Liver (tissue), 3 donors: ENCODE results near the gene SRP9.

ENCODE experiments used
- CTCF ChIP-seq: fragments of 150-350 bp; IDR thresholded peaks from 2 replicates; pipeline ENCODE4 v1.5.1; 2017; ENCODE audit warnings: improper control_type of control experiment, low read depth, low read length; ENCODE audit not compliant: missing input control
- FOXA1 ChIP-seq: IDR thresholded peaks from 2 replicates; pipeline ENCODE4 v1.6.1; 2016; ENCODE audit warnings: antibody characterized with exemption
- GABPA ChIP-seq, 2 donors: IDR thresholded peaks in 1 of 2; conservative IDR thresholded peaks in 1 of 2; 2 replicates each; pipeline ENCODE4 v1.6.1; 2016; ENCODE audit warnings: antibody characterized with exemption in 2 of 2, mild to moderate bottlenecking in 1 of 2, moderate library complexity in 1 of 2
- MAX ChIP-seq: IDR thresholded peaks from 2 replicates; pipeline ENCODE4 v1.6.1; 2016; ENCODE audit warnings: antibody characterized with exemption
- RAD21 ChIP-seq, 2 donors: IDR thresholded peaks; 2 replicates each; pipeline ENCODE4 v1.6.1; 2016; ENCODE audit warnings: antibody characterized with exemption in 2 of 2, mild to moderate bottlenecking in 2 of 2
- REST ChIP-seq: IDR thresholded peaks from 2 replicates; pipeline ENCODE4 v1.6.1; 2016; ENCODE audit warnings: antibody characterized with exemption, mild to moderate bottlenecking
- RXRA ChIP-seq, 2 donors: IDR thresholded peaks; 2 replicates each; pipeline ENCODE4 v1.6.1; 2017 to 2018; ENCODE audit warnings: antibody characterized with exemption in 2 of 2, mild to moderate bottlenecking in 1 of 2
- TAF1 ChIP-seq: conservative IDR thresholded peaks from 2 replicates; pipeline ENCODE4 v1.6.1; 2016; ENCODE audit warnings: antibody characterized with exemption, mild to moderate bottlenecking
- YY1 ChIP-seq: IDR thresholded peaks from 2 replicates; pipeline ENCODE4 v1.6.1; 2016; ENCODE audit warnings: antibody characterized with exemption, mild to moderate bottlenecking
- ZBTB33 ChIP-seq: IDR thresholded peaks from 2 replicates; pipeline ENCODE4 v1.6.1; 2016; ENCODE audit warnings: antibody characterized with exemption
- donor health status: healthy.
- donor health status: healthy.

- TF ChIP-seq CTCF = no peak
- peak; percentile 87 for TF ChIP-seq FOXA1
- TF ChIP-seq MAX = peak; percentile 85
- TF ChIP-seq TAF1 = peak; percentile 94
- peak; percentile 94 to 98 for TF ChIP-seq RXRA (IDR thresholded peaks at IDR 0.05)
- TF ChIP-seq RAD21 (IDR thresholded peaks at IDR 0.05) = peak; percentile 32
- peak; percentile 66 for TF ChIP-seq ZBTB33
- peak; percentile 77 for TF ChIP-seq YY1
- no peak for TF ChIP-seq GABPA (IDR thresholded peaks at IDR 0.05 in 1 of 2, conservative IDR thresholded peaks at IDR 0.05 in 1 of 2)
- TF ChIP-seq REST = peak; percentile 77
These were observed 47.5 kb downstream of the SRP9 start for GRCh38 chr1:225825078-225825477.
